Tibial nerve (tissue), 4 donors: ENCODE measurements around the gene OGDHL. TPM values are rescaled to one million over a fixed set of nuclear protein-coding genes. Genes with fewer than 3 reads are reported as not detected.

Source experiments
- DNase-seq, 2 donors: peaks; one replicate each; pipeline ENCODE4 v3.0.0-alpha.2; 2019; ENCODE audit warnings: low spot score in 2 of 2
- H3K27ac ChIP-seq, 4 donors: fragments of 200-600 bp; sonication (generic) in 3 of 4; one replicate each; pipeline ENCODE4 v1.5.1; 2017 to 2019; ENCODE audit warnings: mild to moderate bottlenecking in 1 of 4
- H3K27me3 ChIP-seq, 2 donors: fragments of 200-600 bp; sonication (generic) in 1 of 2; one replicate each; pipeline versions ENCODE4 v1.5.1 to v1.6.0; 2017 to 2019
- H3K36me3 ChIP-seq, 3 donors: fragments of 200-600 bp; sonication (generic); one replicate each; pipeline ENCODE4 v1.5.1; 2018 to 2019
- H3K4me1 ChIP-seq, 4 donors: fragments of 200-600 bp; sonication (generic) in 3 of 4; one replicate each; pipeline ENCODE4 v1.5.1; 2017 to 2019
- H3K4me3 ChIP-seq, 4 donors: fragments of 200-600 bp; sonication (generic) in 3 of 4; one replicate each; pipeline ENCODE4 v1.5.1; 2017 to 2019; ENCODE audit warnings: mild to moderate bottlenecking in 1 of 4, moderate library complexity in 1 of 4
- H3K9me3 ChIP-seq, 4 donors: fragments of 200-600 bp; sonication (generic) in 3 of 4; one replicate each; pipeline ENCODE4 v1.5.1; 2017 to 2019
- CTCF ChIP-seq, 5 experiments: fragments of 200-600 bp in 3 of 5; fragments of 450-650 bp in 2 of 5; sonication (generic) in 3 of 5; IDR thresholded peaks; one replicate each; pipeline ENCODE4 v1.5.1; 2016 to 2019; ENCODE audit warnings: antibody characterized with exemption in 5 of 5, mild to moderate bottlenecking in 3 of 5, moderate library complexity in 2 of 5
- EP300 ChIP-seq, 2 donors: sonication (generic); formaldehyde crosslinking; IDR thresholded peaks; one replicate each; pipeline ENCODE4 v1.6.1; 2017; ENCODE audit warnings: antibody characterized with exemption in 2 of 2, mild to moderate bottlenecking in 1 of 2
- POLR2A ChIP-seq, 2 donors: fragments of 450-650 bp; IDR thresholded peaks; one replicate each; pipeline ENCODE4 v1.6.1; 2017; ENCODE audit warnings: antibody characterized with exemption in 2 of 2, mild to moderate bottlenecking in 2 of 2, moderate library complexity in 2 of 2
- WGBS, 2 donors: methylation state at CpG; one replicate each; pipeline ENCODE4 v1.1.5; 2018; 5-methylcytosine and 5-hydroxymethylcytosine counted together
- total RNA-seq, 4 donors: library from RNA; depleted of rRNA; stranded (reverse); fragments of >200 nt; gene quantifications; one replicate each; pipeline ENCODE4 v1.1.0, GENCODE V29; 2016

Gene OGDHL
- total RNA-seq, 4 donors from 2014 or later, result not detected

GRCh38 chr10:49761201-49761788 is 828 bp downstream of the OGDHL start:
- no peaks in the 10 kb centered on the region for H3K36me3 ChIP-seq
- no peak overlapping the region for H3K4me3 ChIP-seq
- WGBS, 2 donors, result 8 to 18% methylated on average over 8 to 16 of the region's 16 CpGs
- TF ChIP-seq EP300 (IDR thresholded peaks at IDR 0.05) (no peak), CTCF (IDR thresholded peaks at IDR 0.05) (no peak), POLR2A (IDR thresholded peaks at IDR 0.05) (no peak)
- no peak overlapping the region for H3K27ac ChIP-seq
- no peak for DNase-seq
- peaks cover 0 to 52% of the 10 kb centered on the region in 2 donors for H3K27me3 ChIP-seq
- H3K9me3 ChIP-seq, result peaks cover 0 to 3% (median 0%) of the 10 kb centered on the region in 4 donors
- H3K4me1 ChIP-seq, result peaks cover 0 to 13% (median 0%) of the 10 kb centered on the region in 4 donors

- H3K27ac ChIP-seq, result no peak overlapping the region
- WGBS, 2 donors, result 51 to 65% methylated on average over 3 of the region's 3 CpGs
- H3K4me1 ChIP-seq, result peaks cover 0 to 13% (median 0%) of the 10 kb centered on the region in 4 donors
- H3K9me3 ChIP-seq, result no peaks in the 10 kb centered on the region
- no peaks in the 10 kb centered on the region for H3K36me3 ChIP-seq
- no peak overlapping the region for H3K4me3 ChIP-seq
- no peak for DNase-seq
- TF ChIP-seq POLR2A (IDR thresholded peaks at IDR 0.05), result no peak
- H3K27me3 ChIP-seq, result peaks cover 0 to 52% of the 10 kb centered on the region in 2 donors
Observed at GRCh38 chr10:49760789-49761188, 1.3 kb downstream of the OGDHL start.

- WGBS, 2 donors, result 81 to 82% methylated on average over 9 to 10 of the region's 10 CpGs
- Histone ChIP-seq H3K27me3 (peaks cover 0 to 48% of the 10 kb centered on the region in 2 donors), H3K9me3 (no peaks in the 10 kb centered on the region)
Observed at GRCh38 chr10:49759787-49760551, 2.2 kb downstream of the OGDHL start.

GRCh38 chr10:49758249-49758930 is 3.7 kb downstream of the OGDHL start:
- H3K27ac ChIP-seq, result no peak overlapping the region

More at GRCh38 chr10:49759787-49760551, 2.2 kb downstream of the OGDHL start:
- DNase-seq, result no peak
- Histone ChIP-seq H3K4me3 (no peak overlapping the region), H3K27ac (no peak overlapping the region), H3K36me3 (no peaks in the 10 kb centered on the region), H3K4me1 (peaks cover 0 to 13% (median 0%) of the 10 kb centered on the region in 4 donors)
- TF ChIP-seq EP300 (IDR thresholded peaks at IDR 0.05), result no peak
- TF ChIP-seq POLR2A (IDR thresholded peaks at IDR 0.05), result no peak
- no peak for TF ChIP-seq CTCF (IDR thresholded peaks at IDR 0.05)

More at GRCh38 chr10:49758249-49758930, 3.7 kb downstream of the OGDHL start:
- DNase-seq, result no peak
- TF ChIP-seq CTCF (IDR thresholded peaks at IDR 0.05) (no peak), POLR2A (IDR thresholded peaks at IDR 0.05) (no peak), EP300 (IDR thresholded peaks at IDR 0.05) (no peak)
- Histone ChIP-seq H3K9me3 (no peaks in the 10 kb centered on the region), H3K4me1 (peaks cover 0 to 13% (median 0%) of the 10 kb centered on the region in 4 donors), H3K4me3 (no peak overlapping the region), H3K27me3 (peaks cover 0 to 36% of the 10 kb centered on the region in 2 donors), H3K36me3 (no peaks in the 10 kb centered on the region)
- 87 to 89% methylated on average over 10 to 15 of the region's 15 CpGs for WGBS, 2 donors
